ENCODE measurements around the gene DNLZ. TPM values are rescaled to one million over a fixed set of nuclear protein-coding genes. Genes with fewer than 3 reads are reported as not detected.

DNLZ gene
- total RNA-seq, 1 experiment from 2014 or later = 78.9 TPM

DNA sequence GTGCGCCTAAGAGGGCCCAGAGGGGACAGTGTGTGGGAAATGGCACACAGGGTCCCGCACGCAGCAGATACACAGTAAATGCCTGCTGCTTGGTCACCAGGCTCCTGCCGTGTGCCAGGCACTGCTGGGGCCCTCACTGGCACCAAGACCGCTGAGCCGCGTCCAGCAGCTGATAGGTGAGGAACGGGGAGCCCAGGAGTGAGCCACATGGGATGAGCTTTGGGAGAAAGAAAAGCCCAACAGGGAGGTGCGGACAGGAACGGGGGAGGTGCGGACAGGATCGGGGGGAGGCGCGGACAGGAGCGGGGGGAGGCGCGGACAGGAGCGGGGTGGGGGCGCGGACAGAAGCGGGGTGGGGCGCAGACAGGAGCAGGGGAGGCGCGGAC lies 19.7 kb downstream of the DNLZ start:
- no peak for DNase-seq (ENCODE audit: low spot score)

- no peak for DNase-seq (ENCODE audit: low spot score)
These were observed 20.2 kb downstream of the DNLZ start for GRCh38 chr9:136343121-136343883.

GRCh38 chr9:136342181-136343120 lies 21.1 kb downstream of the DNLZ start:
- peak; percentile 65 for DNase-seq (ENCODE audit: low spot score)

GRCh38 chr9:136341769-136342168 lies 21.8 kb downstream of the DNLZ start:
- no peak for DNase-seq (ENCODE audit: low spot score)

GRCh38 chr9:136341042-136341655 lies 22.4 kb downstream of the DNLZ start:
- DNase-seq (ENCODE audit: low spot score) = no peak

DNA sequence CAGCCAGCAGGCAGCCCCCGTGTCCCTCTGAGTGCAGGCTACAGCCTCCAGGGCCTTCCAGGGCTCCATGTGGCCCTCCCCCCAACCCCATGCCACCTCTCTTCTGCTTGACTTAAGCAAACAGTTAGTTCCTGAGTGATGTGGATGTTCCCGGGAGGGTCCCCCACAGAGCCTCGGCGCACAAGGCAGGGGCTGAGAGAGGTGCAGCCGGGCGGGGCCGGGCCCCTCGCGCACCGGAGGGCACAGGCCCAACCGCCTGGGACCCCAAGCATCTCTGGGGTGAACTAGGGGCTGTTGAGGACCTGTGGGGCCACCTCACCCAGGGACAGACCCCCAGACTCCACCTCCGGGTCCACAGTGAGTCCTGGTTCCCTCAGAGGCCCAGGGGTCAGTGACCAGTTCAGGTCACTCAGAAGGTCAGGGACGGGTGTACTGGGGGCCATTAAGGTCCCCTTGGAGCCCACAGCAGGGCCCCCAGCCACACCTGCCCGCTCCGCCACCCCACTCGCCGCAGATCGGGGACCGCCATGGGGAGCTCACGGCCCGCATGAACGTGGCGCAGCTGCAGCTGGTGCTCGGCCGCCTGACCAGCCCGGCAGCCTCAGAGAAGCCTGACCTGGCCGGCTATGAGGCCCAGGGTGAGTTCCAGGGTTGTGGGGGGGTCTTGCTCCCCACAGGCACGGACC lies 23.0 kb downstream of the DNLZ start:
- DNase-seq (ENCODE audit: low spot score) = no peak

DNA sequence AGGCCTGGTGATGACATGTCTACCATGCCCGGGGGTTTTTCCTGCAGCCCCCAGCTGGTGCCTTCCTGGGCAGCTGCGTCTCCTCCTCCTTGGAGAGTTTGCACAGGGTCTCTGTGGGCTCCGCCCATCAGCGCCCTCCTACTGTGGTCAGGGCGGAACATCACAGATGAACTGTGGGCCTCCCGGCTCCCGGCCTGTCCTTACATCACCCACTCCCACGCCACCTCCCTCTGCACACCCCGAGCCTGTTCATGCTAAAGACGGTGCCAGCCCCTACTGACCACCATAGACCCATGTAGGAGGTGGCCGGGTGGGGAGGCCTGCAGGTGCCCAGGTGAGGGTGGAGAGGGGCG lies 23.6 kb downstream of the DNLZ start:
- DNase-seq (ENCODE audit: low spot score) = no peak

DNA sequence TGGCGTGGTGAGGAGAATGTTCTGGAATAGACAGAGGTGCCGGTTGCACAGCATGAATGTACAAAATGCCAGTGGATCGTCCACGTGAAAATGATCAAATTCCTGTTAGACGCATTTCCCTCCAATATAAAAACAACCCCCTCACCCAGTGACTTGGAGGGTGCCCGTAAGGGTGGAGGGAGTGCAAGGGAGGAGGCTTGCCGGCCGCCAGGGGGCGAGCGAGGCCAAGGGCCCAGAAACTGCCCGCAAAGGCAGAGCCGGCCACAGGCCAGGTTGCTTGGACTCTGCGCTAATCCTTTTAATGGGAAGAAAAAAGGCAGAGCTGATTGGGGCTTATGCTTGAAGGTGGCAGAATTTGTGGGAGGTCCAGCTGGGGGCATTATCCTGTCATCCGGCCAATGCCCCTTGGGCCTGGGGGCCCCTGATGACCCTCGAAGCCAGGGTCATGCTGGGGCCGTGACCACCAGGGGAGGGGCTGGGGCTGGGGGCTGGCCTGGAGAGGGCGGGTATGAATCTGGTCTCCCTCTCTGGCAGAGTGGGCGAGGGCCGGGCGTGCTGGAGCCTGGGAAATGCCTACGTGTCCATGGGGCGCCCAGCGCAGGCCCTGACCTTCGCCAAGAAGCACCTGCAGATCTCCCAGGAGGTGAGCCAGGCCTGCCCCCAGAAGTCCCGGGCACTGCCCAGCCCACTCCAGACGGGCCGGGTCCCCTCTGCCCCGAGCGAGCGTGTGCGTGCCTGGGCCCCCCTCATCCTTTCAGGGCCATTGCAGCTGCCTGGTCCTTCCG lies 24.2 kb downstream of the DNLZ start:
- DNase-seq (ENCODE audit: low spot score) = peak; percentile 81

DNA sequence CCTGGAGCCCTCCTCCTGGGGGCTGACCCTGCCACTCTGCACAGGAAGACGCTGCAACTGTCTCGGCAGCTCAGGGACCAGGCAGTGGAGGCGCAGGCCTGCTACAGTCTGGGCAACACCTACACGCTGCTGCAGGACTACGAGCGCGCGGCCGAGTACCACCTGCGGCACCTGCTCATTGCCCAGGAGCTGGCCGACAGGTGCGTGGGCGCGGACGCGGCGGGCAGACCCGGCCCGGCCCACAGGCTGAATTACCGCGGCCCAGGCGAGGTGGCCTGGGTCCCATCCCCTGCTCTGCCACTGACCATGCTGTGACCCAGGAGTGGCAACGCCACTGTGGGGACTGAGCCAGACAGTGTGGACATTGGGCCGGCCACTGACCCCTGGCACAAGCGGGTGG lies 25.0 kb downstream of the DNLZ start:
- DNase-seq (ENCODE audit: low spot score) = no peak

DNA sequence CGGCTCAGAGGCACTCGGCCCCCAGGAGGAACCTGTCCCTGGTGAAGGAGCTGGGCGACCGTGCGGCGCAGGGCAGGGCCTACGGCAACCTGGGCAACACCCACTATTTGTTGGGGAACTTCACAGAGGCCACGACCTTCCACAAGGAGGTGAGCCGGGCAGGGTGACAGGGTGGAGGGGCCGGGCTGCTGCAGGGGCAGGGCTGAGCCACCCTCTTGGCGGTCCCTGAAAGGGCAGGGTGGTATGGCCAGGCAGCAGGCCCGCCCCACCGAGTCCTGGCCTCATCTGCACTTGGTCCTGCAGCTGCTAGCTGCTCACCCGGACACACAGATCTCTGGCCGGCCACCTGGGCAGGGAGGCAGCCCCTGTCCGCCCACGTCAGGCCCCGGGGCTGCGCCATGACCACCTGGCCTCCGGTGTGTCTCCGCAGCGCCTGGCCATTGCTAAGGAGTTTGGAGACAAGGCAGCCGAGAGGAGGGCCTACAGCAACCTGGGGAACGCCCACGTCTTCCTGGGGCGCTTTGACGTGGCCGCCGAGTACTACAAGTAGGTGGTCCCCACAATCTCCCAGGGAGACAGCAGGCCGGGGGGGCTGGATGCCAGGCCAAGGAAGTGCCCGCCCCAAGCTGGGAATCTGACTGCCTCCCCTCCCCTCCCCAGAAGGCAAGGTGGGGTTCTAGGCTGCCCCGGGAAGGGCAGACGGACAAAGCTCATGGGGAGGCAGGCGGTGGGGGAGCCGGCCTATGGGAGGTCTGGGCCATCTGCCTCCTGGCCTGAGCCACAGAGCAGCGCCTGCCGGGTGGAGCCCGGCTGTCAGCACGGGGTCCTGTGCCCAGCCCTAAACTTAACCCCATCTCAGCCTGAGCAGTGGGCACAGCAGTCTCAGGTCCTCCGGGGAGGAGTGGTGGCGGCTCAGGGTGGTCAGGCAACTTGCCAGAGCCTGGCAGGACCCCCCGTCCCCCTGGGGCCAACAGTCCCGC lies 25.8 kb downstream of the DNLZ start:
- DNase-seq (ENCODE audit: low spot score) = no peak

GRCh38 chr9:136336881-136337280 lies 26.7 kb downstream of the DNLZ start:
- no peak for DNase-seq (ENCODE audit: low spot score)

DNA sequence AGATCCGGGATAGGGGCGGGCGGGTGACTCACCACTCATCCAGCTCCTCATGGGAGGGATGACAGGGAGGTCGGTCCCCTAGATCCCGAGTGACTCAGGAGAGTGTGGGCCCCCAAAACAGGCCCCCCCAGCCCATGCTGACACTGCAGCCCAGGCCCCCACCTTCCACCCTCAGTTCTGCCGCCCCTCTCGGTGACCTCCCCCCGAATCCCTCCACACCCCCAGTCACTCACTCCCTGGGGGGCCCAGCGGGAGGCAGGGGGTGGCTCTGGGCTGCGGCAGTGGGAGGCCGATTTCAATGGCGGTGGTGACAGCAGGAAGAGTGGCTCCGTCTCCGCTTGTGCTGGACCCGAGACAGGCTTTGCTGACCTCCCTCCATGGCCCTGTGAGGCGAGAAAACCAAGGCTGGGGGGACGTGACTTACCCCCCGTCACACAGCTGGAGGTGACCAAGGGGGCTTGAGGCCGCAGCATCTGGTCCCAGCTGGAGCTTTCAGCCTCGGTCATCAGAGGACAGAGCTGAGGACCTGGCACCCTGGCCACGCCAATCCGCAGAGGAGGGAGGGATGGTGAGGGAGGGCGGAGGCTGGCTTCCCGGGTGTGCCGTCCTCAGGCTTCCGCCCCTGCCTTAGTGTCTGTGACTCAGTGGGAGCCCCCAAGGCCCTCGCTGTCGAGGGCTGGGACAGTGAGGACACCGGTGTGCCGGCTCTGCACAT lies 27.2 kb downstream of the DNLZ start:
- no peak for DNase-seq (ENCODE audit: low spot score)

DNA sequence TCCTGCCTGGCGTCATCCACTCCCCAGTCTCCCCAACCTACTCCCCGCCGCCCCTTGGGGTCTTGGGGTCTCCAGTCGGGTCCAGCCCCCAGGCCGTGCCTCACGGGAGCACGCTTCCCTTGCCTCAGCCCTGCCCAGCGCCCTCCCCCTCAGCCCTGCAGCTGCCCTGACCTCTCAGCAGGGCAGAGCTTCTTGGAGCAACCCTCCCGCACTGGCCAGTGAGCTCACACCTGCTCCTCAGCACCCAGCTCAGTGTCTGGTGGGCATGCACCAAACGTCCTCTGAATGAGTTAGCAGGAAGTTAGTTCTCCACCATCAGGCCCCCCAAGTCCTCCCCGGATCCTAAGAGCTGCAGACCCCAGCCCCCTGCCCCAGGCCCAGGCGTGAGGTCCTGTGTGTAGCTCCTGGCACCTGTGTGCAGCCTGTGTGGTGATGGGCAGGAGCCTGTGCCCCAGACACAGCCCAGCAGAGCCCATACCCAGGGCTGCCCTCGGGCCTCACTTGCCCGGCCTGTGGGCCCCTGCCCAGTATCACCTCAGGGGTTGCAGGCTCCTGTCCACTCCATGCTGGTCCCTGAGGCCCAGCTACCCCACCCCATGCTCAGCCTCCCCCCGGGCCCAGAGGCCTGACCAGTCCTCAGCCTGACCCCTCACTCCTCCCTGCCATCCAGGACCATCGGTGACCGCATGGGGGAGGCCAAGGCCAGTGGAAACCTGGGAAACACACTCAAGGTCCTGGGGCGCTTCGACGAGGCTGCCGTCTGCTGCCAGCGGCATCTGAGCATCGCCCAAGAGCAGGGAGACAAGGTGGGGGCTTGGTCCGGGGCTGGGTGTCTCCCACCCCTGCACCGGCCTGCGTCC lies 28.0 kb downstream of the DNLZ start:
- DNase-seq (ENCODE audit: low spot score) = no peak

DNA sequence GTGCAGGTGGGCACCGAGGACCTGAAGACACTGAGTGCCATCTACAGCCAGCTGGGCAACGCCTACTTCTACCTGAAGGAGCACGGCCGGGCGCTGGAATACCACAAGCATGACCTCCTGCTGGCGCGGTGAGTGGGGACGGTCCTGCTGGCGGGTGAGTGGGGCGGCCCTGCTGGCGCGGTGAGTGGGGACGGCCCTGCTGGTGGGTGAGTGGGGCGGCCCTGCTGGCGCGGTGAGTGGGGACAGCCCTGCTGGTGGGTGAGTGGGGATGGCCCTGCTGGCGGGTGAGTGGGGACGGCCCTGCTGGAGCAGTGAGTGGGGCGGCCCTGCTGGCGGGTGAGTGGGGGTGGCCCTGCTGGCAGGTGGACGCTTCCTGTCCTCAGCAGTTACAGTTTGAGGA lies 29.0 kb downstream of the DNLZ start:
- no peak for DNase-seq (ENCODE audit: low spot score)

DNA sequence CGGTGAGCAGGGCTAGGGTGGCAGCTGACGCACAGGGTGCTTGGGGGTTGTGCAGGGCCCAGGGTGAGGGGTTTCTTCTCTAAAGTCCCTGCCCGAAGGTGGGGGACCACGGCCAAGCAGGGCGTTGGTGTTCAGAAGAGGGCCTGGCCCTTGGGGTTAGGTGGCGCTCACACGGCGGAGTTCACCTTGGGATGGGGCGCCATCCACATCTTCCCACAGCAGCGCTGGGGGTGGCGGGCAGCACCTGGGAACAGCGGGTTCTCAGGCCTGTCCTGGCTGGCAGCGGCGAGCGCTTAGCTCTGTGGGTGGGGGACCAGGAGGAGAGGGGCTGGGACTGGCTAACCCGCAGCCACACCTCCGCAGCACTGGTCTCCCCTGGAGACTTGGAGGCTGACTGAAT lies 30.1 kb downstream of the DNLZ start:
- no peak for DNase-seq (ENCODE audit: low spot score)

DNA sequence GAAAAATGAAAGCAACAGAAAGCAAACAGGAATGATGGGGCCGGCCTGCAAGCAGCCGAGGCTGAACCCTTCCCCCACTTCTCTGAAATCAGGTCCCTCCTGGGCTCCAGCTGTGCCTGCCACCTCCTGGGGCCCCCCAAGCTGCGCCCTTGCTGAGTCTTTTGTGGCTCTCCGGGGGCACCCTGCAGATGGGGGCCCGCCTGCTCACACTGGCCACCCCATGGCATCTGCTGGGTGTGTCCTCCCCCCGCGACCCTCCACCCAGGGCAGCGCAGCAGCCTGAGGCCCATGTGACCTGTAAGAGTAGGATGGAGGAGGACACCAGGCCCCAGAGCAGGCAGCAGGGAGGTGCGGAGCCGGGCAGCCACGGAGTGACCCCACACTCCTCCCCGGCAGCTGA lies 30.5 kb downstream of the DNLZ start:
- DNase-seq (ENCODE audit: low spot score) = no peak

DNA sequence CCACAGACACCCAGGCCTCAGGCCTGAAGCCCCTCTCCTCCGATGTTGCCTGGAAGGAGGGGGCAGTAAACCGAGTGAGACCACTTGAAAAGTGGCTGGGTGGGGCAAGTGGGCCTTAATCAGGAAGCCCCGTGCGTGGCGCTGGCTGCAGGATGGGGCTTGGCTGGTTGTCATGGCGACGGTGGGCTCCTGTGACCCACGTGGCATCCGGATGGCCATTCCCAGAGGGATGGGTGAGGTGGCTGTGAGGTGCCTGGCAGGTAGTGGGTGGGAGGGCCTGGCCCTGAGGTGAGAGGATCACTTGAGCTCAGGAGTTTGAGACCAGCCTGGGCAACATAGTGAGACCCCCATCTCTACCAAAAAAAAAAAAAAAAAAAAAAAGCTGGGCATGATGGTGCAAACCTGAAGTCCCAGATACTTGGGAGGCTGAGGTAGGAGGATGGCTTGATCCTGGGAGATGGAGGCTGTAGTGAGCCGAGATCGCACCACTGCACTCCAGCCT lies 31.0 kb downstream of the DNLZ start:
- DNase-seq (ENCODE audit: low spot score) = no peak

Measured in HT-29 (cell line).